ENCODE data around the gene REPIN1.

Gene REPIN1

DNA sequence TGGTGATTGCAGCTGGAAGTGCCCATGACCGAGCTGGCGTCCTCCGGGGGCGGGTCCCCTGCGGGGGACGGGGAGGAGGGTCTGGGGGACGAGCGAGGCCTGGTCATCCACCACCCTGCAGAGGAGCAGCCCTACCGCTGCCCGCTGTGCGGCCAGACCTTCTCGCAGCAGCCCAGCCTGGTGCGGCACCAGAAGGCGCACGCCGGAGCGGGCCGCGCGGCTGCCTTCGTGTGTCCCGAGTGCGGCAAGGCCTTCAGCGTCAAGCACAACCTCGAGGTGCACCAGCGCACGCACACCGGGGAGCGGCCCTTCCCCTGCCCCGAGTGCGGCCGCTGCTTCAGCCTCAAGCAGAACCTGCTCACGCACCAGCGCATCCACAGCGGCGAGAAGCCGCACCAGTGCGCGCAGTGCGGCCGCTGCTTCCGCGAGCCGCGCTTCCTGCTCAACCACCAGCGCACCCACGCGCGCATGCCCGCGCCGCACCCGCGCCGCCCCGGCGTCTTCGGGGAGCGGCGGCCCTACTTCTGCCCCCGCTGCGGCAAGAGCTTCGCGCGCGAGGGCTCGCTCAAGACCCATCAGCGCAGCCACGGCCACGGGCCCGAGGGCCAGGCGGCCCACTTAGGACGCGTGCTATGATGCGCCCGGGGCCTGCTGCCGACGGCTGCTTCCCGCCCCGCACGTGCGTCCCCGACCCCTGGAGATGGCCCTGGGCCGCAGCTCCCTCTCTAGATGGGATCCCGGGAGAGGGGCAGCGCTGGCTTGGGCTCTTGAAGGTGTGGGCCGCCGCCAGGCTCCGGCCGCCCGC is 39.2 kb downstream of the REPIN1 start:
- no peak for DNase-seq (ENCODE audit: low read depth)

DNA sequence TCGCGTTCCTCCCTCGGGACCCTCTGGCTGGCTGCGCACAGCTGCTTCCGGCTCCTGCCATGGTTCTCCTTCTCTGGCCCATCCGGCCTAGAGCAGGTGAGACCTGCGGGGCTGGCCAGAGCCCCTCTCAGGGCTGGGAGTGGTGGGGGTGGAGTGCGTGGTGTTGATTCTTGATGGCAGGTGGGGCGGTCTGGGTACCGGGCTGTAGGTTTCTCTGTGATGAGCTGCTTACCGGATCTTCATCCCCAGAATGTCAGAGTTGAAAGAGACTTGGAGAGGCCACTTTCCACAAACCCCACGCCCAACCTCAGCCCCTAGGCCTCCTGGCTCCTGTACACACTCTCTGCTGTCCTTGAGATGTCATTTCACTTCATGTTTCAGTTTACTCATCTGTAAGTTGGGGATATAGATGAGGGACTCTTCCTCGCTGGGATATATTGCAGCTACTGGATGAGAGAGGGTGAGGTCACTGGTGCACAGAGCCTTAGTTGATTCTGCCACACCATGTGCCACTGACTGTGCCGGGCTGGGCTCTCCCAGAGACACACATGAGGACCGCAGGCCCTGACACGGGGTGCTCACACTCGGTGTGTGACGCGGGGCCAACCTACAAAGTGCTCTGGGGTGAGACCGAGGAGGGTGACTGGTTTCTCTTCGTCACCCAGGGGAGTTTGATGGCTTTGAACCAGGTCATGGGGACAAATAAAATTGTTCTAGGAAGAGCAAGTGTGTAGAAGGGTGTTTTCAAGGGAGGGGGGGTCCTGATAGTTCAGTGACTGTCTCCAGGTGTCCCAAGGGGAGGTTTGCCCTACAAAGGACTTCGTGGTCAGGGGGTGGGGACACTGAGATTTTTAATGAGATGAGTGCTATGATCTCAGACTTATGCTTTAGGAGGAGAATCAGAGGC is 40.0 kb downstream of the REPIN1 start:
- DNase-seq (ENCODE audit: low read depth), result no peak

DNA sequence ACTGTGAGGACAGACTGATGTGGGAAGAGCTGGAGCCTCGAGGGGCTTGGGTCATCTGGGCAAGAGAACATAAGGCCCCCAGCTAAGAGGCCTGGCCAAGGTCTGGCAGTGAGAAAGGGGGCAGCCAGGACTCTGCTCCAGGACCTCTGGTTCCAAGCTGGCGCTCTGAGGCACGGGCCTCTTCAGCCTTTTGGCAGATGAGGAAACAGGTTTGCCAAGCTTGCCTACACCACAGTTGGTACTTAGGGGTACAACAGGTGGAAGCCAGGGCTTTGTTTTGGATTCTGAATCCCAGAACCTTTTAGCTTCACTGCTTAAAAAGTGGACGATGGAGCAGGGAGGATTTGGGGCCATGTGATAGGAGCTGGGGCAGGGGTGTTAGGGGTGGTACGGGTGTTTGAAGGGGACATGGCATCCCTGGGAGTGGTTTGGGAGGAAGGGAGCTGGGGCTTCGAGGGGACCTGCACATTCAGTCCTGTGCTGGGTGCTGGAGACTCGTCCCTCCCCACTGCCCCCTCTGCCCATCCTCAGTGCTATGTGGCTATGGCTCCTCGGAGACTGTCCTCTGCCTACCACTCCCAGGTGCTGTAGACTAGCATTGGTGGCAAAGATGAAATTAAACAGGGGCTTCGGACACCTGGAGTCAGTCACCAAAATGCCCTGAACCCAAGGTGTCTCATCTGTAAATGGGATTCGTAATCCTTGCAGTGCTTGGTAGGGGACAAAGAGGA is 40.8 kb downstream of the REPIN1 start:
- no peak for DNase-seq (ENCODE audit: low read depth)

DNA sequence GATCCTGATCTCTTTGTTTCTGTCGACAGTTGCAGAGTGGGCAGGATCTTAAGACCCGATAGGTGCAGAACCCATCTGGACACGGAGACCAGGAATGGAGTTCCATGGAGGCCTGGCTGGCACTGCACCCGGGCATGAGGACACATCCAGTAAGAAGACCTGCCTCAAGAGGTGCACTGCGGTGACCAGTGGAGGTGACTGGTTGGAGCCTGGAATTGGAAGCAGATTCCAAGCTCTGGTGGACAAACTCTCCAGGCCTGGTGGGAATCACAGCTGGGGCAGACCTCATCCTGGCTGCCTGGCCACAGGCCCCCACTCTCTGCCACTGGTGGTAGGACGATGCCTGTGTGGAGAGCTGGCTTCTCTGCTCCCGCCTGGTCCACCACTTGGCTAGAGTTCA is 41.5 kb downstream of the REPIN1 start:
- DNase-seq (ENCODE audit: low read depth), result no peak

DNA sequence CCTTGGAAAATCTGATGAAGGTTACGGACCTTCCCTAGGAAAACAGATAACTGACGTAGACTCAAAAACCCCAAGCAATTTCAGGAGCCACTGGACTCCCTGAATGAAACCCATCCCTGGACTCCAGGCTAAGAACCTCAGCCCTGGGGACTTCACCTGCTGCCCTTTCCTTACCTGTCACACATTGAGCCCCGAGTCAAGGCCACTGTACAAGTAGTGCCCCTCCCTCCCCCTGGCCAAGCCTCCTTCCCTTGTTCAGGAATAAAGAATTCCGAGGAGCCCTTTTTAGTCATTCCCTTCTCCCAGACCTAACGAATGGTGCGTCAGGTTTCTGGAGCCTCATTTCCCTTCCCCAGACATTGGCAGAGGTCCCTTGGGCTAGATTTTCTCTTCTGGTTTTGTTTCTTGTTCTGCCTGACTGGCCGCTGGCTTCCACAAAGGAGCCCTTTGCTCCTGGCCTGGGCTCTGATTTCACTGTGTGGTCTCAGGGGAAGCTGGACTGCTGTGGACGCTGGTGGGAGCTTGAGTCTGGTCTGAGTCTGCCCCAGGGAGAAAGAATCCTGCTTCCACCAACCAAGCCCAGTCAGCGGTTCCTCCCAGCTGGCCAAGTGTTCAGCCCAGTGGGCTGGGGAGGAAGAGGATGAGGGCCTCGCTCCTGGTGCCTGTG is 42.2 kb downstream of the REPIN1 start:
- no peak for DNase-seq (ENCODE audit: low read depth)

DNA sequence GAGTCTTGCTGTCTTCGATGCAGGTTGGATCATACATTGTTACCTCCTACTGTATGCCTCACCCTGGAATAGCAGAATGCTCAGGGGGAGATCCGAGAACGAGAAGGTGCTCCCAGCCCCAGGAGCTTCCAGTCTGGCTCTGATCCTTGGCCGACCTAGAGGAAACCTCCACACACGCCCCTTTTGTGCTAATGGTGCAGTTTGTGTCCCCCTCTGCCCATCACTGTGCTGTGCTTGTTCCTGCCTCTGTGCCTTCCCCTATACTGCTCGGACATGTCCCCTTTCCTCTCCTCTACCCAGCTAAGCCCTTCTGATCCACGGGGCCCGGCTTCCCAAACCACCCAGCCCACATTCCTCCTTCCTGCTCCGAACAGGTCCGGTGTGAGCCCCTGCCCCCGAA is 43.0 kb downstream of the REPIN1 start:
- DNase-seq (ENCODE audit: low read depth), result no peak

DNA sequence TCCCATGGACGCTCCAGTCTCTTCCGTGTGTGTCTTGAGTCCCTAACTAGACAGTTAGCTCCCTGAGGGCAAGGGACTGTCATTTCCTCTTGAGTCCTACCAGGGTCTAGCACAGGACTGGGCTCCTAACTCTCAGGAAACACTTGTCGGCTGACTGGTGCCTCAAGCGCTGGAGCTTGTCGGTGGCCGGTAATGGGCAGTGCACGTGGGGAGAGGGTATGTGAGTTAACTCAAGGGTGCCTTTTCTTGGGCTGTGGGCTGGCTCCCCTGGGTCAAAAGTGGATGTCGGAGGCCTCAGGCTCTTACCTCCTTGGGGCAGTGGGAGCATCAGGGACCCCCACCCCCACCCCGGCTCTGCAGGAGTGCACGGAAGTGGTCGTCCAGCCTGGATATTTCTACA is 43.4 kb downstream of the REPIN1 start:
- no peak for DNase-seq (ENCODE audit: low read depth)

DNA sequence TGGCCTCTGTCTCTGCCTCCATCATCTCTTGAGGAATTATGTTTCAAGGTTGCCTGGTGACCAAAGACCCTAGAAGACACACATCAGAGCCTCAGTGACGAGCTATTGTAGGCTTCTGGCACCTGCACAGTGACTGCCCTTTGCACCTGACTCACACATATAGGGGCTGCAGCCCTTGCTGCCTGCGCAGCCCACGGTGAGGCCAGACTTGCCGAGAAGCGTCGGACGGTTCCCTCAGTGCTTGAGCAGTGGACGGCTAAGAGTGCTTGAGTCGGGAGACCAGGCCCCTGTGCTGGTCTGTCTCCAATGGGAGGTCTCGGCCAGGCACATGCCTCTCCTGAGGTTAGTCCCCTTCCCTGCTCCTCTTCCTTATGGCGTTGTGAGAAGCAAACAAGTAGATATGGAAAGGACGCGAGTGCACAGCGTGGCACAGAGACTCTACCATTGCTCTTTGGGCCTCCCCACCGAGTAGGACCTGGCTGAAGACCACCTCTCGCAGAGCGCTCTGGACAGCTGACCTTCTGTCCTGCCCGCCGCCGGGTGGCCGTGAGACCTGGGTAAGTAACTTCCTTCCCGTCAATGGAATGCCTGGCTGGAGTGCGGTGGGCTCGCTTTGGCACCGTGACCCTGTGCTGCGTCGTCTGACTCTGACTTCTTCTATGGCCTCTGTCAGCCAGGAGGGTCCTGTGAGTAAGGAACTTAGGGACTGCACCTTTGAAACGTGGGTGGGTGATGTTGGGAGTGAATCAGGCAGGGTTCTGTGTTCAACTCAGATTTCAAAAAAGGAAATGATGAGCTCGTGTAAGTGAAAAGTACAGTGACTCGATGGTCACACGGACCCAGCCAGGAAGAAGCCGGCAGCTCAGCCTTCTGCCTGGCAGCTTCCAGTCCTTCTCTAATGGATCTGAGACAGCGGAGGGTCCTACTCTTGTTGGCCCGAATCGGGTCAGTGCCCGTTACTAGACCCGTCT is 44.2 kb downstream of the REPIN1 start:
- no peak for DNase-seq (ENCODE audit: low read depth)

DNA sequence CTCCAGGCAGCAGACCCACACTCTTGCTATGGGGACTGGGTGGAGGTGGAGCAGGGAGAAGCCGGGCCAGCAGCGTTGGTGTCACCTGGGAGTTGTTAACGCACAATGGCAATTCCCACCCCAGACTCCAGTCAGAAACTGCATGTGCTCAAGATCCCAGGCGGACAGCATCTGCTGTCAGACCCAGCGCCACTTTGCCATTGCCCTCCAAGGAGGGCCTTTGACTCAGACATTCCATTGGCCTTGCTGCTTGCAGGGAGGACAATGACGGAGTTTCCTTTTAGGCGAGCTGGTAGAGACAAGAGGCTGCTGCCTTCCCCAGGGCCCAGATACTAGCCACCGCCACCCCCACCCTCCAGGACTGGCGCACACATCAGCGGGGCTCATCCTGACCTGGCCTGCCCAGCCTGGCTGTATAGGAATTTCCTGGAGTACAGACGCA is 45.0 kb downstream of the REPIN1 start:
- no peak for DNase-seq (ENCODE audit: low read depth)

DNA sequence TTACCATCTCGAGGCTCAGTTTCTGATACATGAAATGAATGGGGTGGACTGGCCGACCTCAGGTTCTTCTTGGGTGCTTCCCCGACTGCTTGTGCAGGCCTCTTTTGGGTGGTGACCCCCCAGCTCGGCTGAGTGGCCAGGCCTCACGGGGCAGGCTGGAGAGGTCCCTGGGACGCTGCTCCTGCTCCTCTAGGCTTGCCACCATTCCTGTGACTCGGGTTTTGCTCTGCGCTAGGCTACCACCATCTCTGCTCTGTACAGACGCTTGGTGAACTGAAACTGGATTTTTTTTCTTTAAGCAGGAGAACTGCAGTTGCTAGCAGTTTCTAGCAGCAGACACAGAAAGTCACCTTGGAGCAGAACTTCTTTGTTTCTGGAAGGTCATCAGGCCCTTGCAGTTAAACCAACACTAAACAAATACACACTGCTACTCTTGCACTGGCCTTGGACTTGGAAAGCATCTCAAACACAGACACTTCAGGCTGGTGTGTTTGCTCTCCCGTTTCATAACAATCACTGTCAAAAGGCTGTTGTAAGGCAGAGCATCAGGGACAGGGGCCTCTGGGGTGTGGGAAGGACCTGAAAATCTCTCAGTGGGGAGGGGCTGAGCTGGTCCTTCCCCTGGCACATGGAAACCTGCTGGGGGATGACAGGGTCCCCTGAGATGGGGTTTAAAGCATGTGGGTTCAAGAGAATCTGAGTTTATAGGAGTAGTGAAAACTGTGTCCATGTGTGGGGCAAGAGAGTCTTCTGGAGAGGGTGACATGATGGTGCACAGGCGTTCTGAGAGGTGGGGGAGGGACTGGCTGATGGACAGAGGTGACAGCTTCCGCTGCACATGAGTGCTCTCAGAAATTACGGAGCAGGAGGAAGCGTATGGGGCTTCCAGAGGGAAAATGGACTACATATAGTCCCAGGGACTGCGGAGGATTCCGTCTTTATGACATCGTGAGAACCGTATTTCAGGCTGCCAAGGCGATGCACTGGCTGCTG is 46.8 kb downstream of the REPIN1 start:
- no peak for DNase-seq (ENCODE audit: low read depth)

DNA sequence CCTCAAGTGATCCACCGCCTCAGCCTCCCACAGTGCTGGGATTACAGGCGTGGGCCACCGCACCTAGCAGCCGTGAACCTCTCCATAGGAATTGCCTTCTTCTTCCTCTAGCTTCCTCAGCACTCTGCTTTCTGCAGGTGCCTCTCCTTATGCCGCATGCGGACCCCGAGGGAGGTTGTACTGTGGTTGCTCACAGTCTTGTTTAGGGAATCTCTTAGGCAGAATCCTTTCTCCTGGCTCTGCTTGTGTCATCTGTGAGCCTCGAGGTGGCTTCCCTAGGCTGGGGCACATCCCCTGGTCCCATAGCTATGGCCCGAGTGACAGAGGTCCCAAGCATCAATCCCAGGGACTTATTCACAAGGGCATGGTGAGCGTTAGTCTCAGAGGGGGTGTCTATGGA is 48.6 kb downstream of the REPIN1 start:
- DNase-seq (ENCODE audit: low read depth), result no peak

DNA sequence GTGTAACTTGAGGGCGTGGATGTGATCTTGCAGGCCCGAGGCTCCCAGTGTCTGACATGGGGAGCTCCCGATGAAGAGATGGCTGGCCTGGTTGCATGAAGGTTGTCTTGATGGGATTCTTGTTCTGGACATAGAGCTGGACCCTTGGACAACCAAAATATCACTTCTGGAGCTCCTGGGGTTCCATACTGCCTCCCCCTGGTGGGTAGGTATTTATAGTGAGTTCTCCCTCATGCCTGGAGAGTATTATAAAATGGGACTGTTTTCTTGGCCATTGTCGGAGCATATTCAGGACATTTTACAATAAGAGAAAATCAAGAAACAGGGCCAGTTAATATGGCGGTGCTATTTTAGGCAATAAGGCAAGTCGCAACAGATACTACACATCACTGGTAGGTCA is 49.2 kb downstream of the REPIN1 start:
- no peak for DNase-seq (ENCODE audit: low read depth)

DNA sequence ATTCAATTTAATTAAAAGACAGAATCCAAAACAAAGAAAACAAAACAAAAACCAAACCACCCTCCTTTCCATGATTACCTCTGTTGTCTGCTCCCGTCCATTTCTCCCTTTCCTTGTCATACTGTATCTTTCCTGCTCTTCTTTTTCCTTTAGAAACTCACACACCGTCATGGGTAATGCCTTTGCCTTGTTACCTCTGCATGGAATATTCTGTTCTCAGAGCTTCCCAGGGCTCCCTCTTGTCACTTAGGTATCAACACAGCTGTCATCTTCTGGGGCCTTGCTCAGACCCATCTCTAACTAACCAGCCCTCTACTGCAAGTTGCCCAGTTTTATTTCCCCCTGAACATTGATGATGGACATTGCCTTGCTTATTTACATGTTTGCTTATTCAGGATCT is 51.6 kb downstream of the REPIN1 start:
- no peak for DNase-seq (ENCODE audit: low read depth)

DNA sequence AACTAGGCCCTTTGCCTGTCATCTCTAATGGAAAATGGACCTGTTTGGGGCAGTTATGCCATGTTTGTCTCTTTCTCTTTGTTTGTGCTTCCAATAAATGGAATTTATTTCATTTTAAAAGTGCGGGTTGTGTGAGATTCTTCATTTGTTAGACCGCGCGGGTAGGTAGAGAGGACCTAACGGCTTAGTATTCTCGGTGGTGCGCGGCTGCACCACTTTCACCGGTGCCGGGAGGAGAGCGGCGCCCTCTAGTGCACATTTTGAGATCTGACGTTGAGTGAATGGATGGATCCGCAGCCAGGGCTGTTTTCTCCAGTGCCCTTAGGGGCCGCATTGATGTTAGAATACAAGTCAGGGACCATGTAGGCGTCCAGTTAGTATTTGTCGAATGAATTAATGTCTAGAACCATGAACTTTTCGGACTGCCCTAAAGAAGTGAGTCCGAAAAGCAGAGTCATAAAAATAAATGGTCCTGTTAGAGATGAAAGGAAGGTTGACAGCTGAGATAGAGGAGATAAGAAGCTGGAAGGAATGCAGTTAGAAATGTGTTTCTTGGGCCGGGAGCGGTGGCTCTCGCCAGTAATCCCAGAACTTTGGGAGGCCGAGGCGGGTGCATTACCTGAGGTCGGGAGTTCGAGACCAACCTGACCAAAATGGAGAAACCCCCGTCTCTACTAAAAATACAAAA is 52.5 kb downstream of the REPIN1 start:
- DNase-seq (ENCODE audit: low read depth), result no peak

DNA sequence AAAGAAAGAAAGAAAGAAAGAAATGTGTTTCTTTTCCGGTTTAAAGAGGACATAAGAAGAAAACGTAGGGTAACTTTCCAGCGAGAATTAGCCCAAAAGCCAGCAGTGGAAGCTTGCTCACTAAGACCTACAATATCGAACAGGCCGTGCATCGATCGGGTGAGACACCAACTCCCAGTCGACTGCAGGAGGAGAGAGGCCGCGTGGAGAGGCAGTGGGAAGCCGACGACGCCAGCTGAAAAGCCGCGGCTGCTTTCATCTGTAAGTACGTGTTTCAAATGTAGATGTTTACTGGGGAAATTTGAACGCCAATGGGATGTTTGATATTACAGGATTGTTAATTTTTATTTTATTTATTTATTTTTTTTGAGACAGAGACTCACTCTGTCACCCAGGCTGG is 53.2 kb downstream of the REPIN1 start:
- DNase-seq (ENCODE audit: low read depth), result no peak

All from non-pigmented ciliary epithelial cell (primary cell).